Lung (tissue), 12 donors: ENCODE data around the gene INTS11. TPM values are rescaled to one million over a fixed set of nuclear protein-coding genes. Genes with fewer than 3 reads are reported as not detected.
A peak's percentile ranks its signal among the peaks of the same experiment; 100 is the strongest.

Source experiments
- ATAC-seq: fragments of 200-7000 bp; cut with Tn5 transposase; one replicate; pipeline ENCODE4 v1.9.1; 2020; ENCODE audit warnings: moderate number of reproducible peaks; ENCODE audit not compliant: insufficient read depth, low FRiP score
- DNase-seq, 3 donors: peaks; one replicate each; pipeline ENCODE4 v3.0.0-alpha.2; 2013 to 2017
- H3K27ac ChIP-seq, 2 donors: one replicate each; pipeline ENCODE4 v1.5.1; 2013; ENCODE audit warnings: mild to moderate bottlenecking in 2 of 2, moderate library complexity in 2 of 2, control low read depth in 1 of 2, inconsistent platforms in 1 of 2, low read depth in 1 of 2, low read length in 1 of 2
- H3K27me3 ChIP-seq, 3 donors: one replicate each; pipeline ENCODE4 v1.5.1; 2013; ENCODE audit warnings: low read length in 2 of 3; ENCODE audit not compliant: control insufficient read depth in 3 of 3, insufficient read depth in 3 of 3
- H3K36me3 ChIP-seq, 4 donors: one replicate each; pipeline ENCODE4 v1.5.1; 2013; ENCODE audit warnings: low read length in 4 of 4, mild to moderate bottlenecking in 1 of 4, moderate library complexity in 1 of 4; ENCODE audit not compliant: control insufficient read depth in 4 of 4, insufficient read depth in 4 of 4
- H3K4me1 ChIP-seq, 5 donors: one replicate each; pipeline ENCODE4 v1.5.1; 2013; ENCODE audit warnings: low read length in 5 of 5, mild to moderate bottlenecking in 2 of 5, moderate library complexity in 1 of 5; ENCODE audit not compliant: control insufficient read depth in 5 of 5, insufficient read depth in 5 of 5
- H3K4me3 ChIP-seq: one replicate; pipeline ENCODE4 v1.5.1; 2013; ENCODE audit warnings: mild to moderate bottlenecking, control low read depth, moderate library complexity
- H3K9ac ChIP-seq, 2 donors: one replicate each; pipeline ENCODE4 v1.5.1; 2013; ENCODE audit warnings: low read length in 2 of 2, control low read depth in 1 of 2; ENCODE audit not compliant: insufficient read depth in 1 of 2
- H3K9me3 ChIP-seq, 4 donors: one replicate each; pipeline ENCODE4 v1.5.1; 2013; ENCODE audit warnings: low read length in 3 of 4, mild to moderate bottlenecking in 1 of 4, moderate library complexity in 1 of 4; ENCODE audit not compliant: control insufficient read depth in 4 of 4, insufficient read depth in 3 of 4
- WGBS, 2 donors: extraction: QIAGEN DNeasy Blood & Tissue Kit; methylation state at CpG; one replicate each; pipeline ENCODE4 v1.1.7; 2013; 5-methylcytosine and 5-hydroxymethylcytosine counted together
- polyA plus RNA-seq, 2 donors: library from polyadenylated mRNA; stranded (reverse); fragments of 200-250 nt; gene quantifications; one replicate each; pipeline ENCODE4 v1.2.1, GENCODE V29; 2013
- total RNA-seq, 2 donors: library from RNA; depleted of rRNA in 1 of 2; stranded (reverse); fragments of >200 nt in 1 of 2; gene quantifications; one replicate each; pipeline ENCODE4 v1.2.1, GENCODE V29; 2014 to 2021
- TF ChIP-seq, protein P1 (sequence below): IDR thresholded peaks from 2 replicates; pipeline ENCODE4 v1.5.1; 2012; ENCODE audit warnings: mild to moderate bottlenecking; ENCODE audit errors: control extremely low read depth, extremely low read depth
- donor health status: control.
- donor health status: control.
- donor health status: Bipolar disorder and iron deficiency.
- donor health status: healthy.
- donor health status: DM: yes; HTN: yes; CAD: no.

Gene INTS11
- total and polyA plus RNA-seq, 4 donors = 89.8 to 130 (median 96.7) TPM

DNA sequence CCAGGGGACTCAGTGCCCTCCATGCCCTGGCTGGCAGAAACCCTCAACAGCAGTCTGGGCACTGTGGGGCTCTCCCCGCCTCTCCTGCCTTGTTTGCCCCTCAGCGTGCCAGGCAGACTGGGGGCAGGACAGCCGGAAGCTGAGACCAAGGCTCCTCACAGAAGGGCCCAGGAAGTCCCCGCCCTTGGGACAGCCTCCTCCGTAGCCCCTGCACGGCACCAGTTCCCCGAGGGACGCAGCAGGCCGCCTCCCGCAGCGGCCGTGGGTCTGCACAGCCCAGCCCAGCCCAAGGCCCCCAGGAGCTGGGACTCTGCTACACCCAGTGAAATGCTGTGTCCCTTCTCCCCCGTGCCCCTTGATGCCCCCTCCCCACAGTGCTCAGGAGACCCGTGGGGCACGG is 3.8 kb upstream of the INTS11 start:
- no peak overlapping the region for H3K4me3 ChIP-seq
- no peaks in the 10 kb centered on the region for H3K27me3 ChIP-seq
- 86 to 91% methylated on average over 15 of the region's 15 CpGs for WGBS, 2 donors
- no peaks in the 10 kb centered on the region for H3K9me3 ChIP-seq
- ATAC-seq (no peak), DNase-seq (no peak)
- TF ChIP-seq, protein P1, sequence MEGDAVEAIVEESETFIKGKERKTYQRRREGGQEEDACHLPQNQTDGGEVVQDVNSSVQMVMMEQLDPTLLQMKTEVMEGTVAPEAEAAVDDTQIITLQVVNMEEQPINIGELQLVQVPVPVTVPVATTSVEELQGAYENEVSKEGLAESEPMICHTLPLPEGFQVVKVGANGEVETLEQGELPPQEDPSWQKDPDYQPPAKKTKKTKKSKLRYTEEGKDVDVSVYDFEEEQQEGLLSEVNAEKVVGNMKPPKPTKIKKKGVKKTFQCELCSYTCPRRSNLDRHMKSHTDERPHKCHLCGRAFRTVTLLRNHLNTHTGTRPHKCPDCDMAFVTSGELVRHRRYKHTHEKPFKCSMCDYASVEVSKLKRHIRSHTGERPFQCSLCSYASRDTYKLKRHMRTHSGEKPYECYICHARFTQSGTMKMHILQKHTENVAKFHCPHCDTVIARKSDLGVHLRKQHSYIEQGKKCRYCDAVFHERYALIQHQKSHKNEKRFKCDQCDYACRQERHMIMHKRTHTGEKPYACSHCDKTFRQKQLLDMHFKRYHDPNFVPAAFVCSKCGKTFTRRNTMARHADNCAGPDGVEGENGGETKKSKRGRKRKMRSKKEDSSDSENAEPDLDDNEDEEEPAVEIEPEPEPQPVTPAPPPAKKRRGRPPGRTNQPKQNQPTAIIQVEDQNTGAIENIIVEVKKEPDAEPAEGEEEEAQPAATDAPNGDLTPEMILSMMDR = no peak
- H3K27ac ChIP-seq = no peak overlapping the region
- H3K9ac ChIP-seq = no peak overlapping the region
- peaks cover 0 to 18% (median 8%) of the 10 kb centered on the region in 5 donors for H3K4me1 ChIP-seq
- peaks cover 0 to 18% (median 1%) of the 10 kb centered on the region in 4 donors for H3K36me3 ChIP-seq

DNA sequence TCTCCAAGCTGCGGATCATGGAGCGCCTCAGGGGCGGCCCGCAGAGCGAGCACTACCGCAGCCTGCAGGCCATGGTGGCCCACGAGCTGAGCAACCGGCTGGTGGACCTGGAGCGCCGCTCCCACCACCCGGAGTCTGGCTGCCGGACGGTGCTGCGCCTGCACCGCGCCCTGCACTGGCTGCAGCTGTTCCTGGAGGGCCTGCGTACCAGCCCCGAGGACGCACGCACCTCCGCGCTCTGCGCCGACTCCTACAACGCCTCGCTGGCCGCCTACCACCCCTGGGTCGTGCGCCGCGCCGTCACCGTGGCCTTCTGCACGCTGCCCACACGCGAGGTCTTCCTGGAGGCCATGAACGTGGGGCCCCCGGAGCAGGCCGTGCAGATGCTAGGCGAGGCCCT is 2.8 kb upstream of the INTS11 start:
- no peak for ATAC-seq
- Histone ChIP-seq H3K36me3 (peaks cover 0 to 18% (median 2%) of the 10 kb centered on the region in 4 donors), H3K9ac (no peak overlapping the region), H3K27ac (no peak overlapping the region), H3K4me1 (peaks cover 0 to 19% (median 8%) of the 10 kb centered on the region in 5 donors), H3K9me3 (no peaks in the 10 kb centered on the region), H3K4me3 (no peak overlapping the region), H3K27me3 (no peaks in the 10 kb centered on the region)
- 93 to 95% methylated on average over 36 to 40 of the region's 40 CpGs for WGBS, 2 donors
- TF ChIP-seq, protein P1 = no peak
- DNase-seq = no peak

DNA sequence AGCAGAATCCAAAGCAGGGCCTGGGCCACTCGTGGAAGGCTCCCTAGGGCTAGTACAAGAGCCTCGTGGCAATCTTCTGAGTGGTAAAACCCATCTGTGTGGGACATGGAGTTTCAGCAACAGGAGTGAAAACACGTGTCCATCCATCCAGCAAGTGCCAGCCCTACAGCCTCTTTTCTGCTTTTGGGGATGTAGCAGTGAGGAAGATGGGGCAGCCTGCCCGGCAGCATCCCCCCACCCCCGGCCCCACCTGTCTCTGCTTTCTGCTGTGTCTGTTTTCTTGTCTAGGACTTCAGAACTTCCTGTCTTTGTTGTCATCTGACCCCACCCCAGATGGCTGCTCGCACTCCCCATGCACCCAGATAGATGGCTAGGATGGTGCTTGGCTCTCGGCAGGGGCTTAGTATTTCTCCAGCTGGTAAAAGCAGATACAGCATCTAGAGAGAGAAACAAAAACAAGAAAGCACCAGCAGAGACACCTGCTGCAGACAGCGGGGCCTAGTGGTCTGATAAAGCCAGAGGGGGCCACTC is 1.7 kb upstream of the INTS11 start:
- 64 to 76% methylated on average over 8 of the region's 8 CpGs for WGBS, 2 donors
- DNase-seq = no peak
- Histone ChIP-seq H3K36me3 (peaks cover 0 to 25% (median 2%) of the 10 kb centered on the region in 4 donors), H3K4me1 (peaks cover 0 to 22% (median 8%) of the 10 kb centered on the region in 5 donors), H3K9ac (no peak overlapping the region), H3K9me3 (no peaks in the 10 kb centered on the region), H3K27ac (peak overlapping the region in 1 of 2 donors; percentile 85), H3K4me3 (no peak overlapping the region), H3K27me3 (no peaks in the 10 kb centered on the region)
- no peak for ATAC-seq
- TF ChIP-seq, protein P1 = no peak
